OCI-LY1 (cell line): ENCODE data around the gene MYO5C.

ENCODE experiments used
- H2AFZ ChIP-seq: fragments of 200-600 bp; sonication (generic), shearing (Covaris generic); 2 replicates; pipeline ENCODE4 v1.6.0; 2014; ENCODE audit warnings: antibody characterized with exemption, mild to moderate bottlenecking, low read length
- H3F3A ChIP-seq: fragments of 200-600 bp; sonication (generic), shearing (Covaris generic); 2 replicates; pipeline ENCODE4 v1.6.0; 2014; ENCODE audit warnings: mild to moderate bottlenecking, antibody characterized with exemption, low read length, moderate library complexity; ENCODE audit not compliant: insufficient read depth
- H3K27ac ChIP-seq: fragments of 200-600 bp; sonication (generic); 2 replicates; pipeline ENCODE4 v1.5.1; 2014; ENCODE audit warnings: low read length, mixed run types, mild to moderate bottlenecking, low read depth; ENCODE audit not compliant: poor library complexity, severe bottlenecking
- H3K27me3 ChIP-seq: fragments of 200-600 bp; sonication (generic); 2 replicates; pipeline ENCODE4 v1.6.0; 2014; ENCODE audit warnings: antibody characterized with exemption, mild to moderate bottlenecking, low read length, moderate library complexity; ENCODE audit not compliant: insufficient read depth
- H3K36me3 ChIP-seq: fragments of 200-600 bp; sonication (generic); 2 replicates; pipeline ENCODE4 v1.6.1; 2014; ENCODE audit warnings: mild to moderate bottlenecking, antibody characterized with exemption, low read length, moderate library complexity, mixed read lengths; ENCODE audit not compliant: insufficient read depth
- H3K4me1 ChIP-seq: fragments of 200-600 bp; sonication (generic); 2 replicates; pipeline ENCODE4 v1.5.1; 2014; ENCODE audit warnings: mild to moderate bottlenecking, low read length, moderate library complexity; ENCODE audit not compliant: insufficient read depth, severe bottlenecking
- H3K4me2 ChIP-seq: fragments of 200-600 bp; sonication (generic), shearing (Covaris generic); 2 replicates; pipeline ENCODE4 v1.6.1; 2014; ENCODE audit warnings: low read length
- H3K4me3 ChIP-seq: fragments of 200-600 bp; sonication (generic); 2 replicates; pipeline ENCODE4 v1.5.1; 2014; ENCODE audit warnings: low read length, low read depth, mild to moderate bottlenecking, mixed read lengths; ENCODE audit not compliant: poor library complexity, severe bottlenecking
- H3K79me2 ChIP-seq: fragments of 200-600 bp; shearing (Covaris generic); 2 replicates; pipeline ENCODE4 v1.6.1; 2016; ENCODE audit warnings: mixed run types, low read length, mixed read lengths; ENCODE audit not compliant: insufficient read depth
- H3K9ac ChIP-seq: fragments of 200-600 bp; sonication (generic), shearing (Covaris generic); 2 replicates; pipeline ENCODE4 v1.6.1; 2014; ENCODE audit warnings: mild to moderate bottlenecking, low read length, mixed read lengths
- H3K9me2 ChIP-seq: fragments of 200-600 bp; sonication (generic), shearing (Covaris generic); 2 replicates; pipeline ENCODE4 v1.6.1; 2014; ENCODE audit warnings: low read depth, mild to moderate bottlenecking, low read length, mixed read lengths
- H3K9me3 ChIP-seq: fragments of 200-600 bp; shearing (Covaris generic); 2 replicates; pipeline ENCODE4 v1.6.1; 2014; ENCODE audit warnings: low read length, mixed read lengths
- H4K20me1 ChIP-seq: fragments of 200-600 bp; sonication (generic), shearing (Covaris generic); 2 replicates; pipeline ENCODE4 v1.6.0; 2016; ENCODE audit warnings: mild to moderate bottlenecking, low read length; ENCODE audit not compliant: insufficient read depth
- CTCF ChIP-seq: fragments of 200-600 bp; sonication (generic), shearing (Covaris generic); IDR thresholded peaks from 2 replicates; pipeline ENCODE4 v1.5.1; 2017; ENCODE audit warnings: mild to moderate bottlenecking, antibody characterized with exemption, low read length, moderate library complexity, mixed read lengths
- EZH2 ChIP-seq: fragments of 200-600 bp; sonication (generic), shearing (Covaris generic); IDR thresholded peaks from 2 replicates; pipeline ENCODE4 v1.8.0; 2017; ENCODE audit warnings: borderline replicate concordance, mixed run types, mild to moderate bottlenecking, antibody characterized with exemption, low read length, moderate library complexity, mixed read lengths

Gene MYO5C

GRCh38 chr15:52158084-52158765, 137.4 kb downstream of the MYO5C start:
- peaks cover 28% of the 10 kb centered on the region; the same call in 1 of the 2 replicates for H3K36me3 ChIP-seq
- no peak overlapping the region for H3K27ac ChIP-seq
- TF ChIP-seq CTCF, result no peak
- TF ChIP-seq EZH2, result no peak

GRCh38 chr15:52155878-52156277, 139.7 kb downstream of the MYO5C start:
- Histone ChIP-seq H3K9me2 (no peaks in the 10 kb centered on the region), H3K9me3 (no peaks in the 10 kb centered on the region), H3K4me3 (no peak overlapping the region), H3K4me1 (peaks cover 29% of the 10 kb centered on the region), H3K27me3 (no peaks in the 10 kb centered on the region), H3K79me2 (peaks cover 5% of the 10 kb centered on the region; the same call in 1 of the 2 replicates), H3K9ac (no peak overlapping the region), H4K20me1 (no peaks in the 10 kb centered on the region), H3K36me3 (peaks cover 19% of the 10 kb centered on the region), H2AFZ (no peak overlapping the region), H3F3A (no peaks in the 10 kb centered on the region), H3K4me2 (no peak overlapping the region), H3K27ac (no peak overlapping the region)
- TF ChIP-seq EZH2 (no peak), CTCF (no peak)

More at GRCh38 chr15:52158084-52158765, 137.4 kb downstream of the MYO5C start:
- H3K4me2 ChIP-seq, result no peak overlapping the region
- H3F3A ChIP-seq, result no peaks in the 10 kb centered on the region
- no peaks in the 10 kb centered on the region for H3K9me3 ChIP-seq
- H3K79me2 ChIP-seq, result peaks cover 5% of the 10 kb centered on the region; the same call in 1 of the 2 replicates
- H2AFZ ChIP-seq, result no peak overlapping the region
- no peak overlapping the region for H3K9ac ChIP-seq
- H3K27me3 ChIP-seq, result no peaks in the 10 kb centered on the region
- no peaks in the 10 kb centered on the region for H3K9me2 ChIP-seq
- H4K20me1 ChIP-seq, result no peaks in the 10 kb centered on the region
- no peak overlapping the region for H3K4me3 ChIP-seq
- H3K4me1 ChIP-seq, result peaks cover 17% of the 10 kb centered on the region

GRCh38 chr15:52154896-52155865, 140.4 kb downstream of the MYO5C start:
- no peak for TF ChIP-seq CTCF
- no peak for TF ChIP-seq EZH2
- Histone ChIP-seq H3K36me3 (peaks cover 22% of the 10 kb centered on the region), H3K4me3 (no peak overlapping the region), H3K27ac (peak overlapping the region; percentile 7), H3K9me3 (no peaks in the 10 kb centered on the region), H3F3A (0 out of 2 replicates have a peak, but pooled peaks cover 2% of the 10 kb centered on the region), H3K4me1 (peaks cover 36% of the 10 kb centered on the region), H2AFZ (no peak overlapping the region), H3K4me2 (no peak overlapping the region), H3K9me2 (no peaks in the 10 kb centered on the region), H3K27me3 (no peaks in the 10 kb centered on the region), H4K20me1 (no peaks in the 10 kb centered on the region), H3K9ac (no peak overlapping the region), H3K79me2 (peaks cover 5% of the 10 kb centered on the region; the same call in 1 of the 2 replicates)
